ENCODE measurements around the gene NPR3. TPM values are rescaled to one million over a fixed set of nuclear protein-coding genes. Genes with fewer than 3 reads are reported as not detected.

NPR3 gene
- total RNA-seq, 1 donor from 2014 or later, result 3.8 TPM

- no peak for TF ChIP-seq CTCF (IDR thresholded peaks at IDR 0.05; ENCODE audit: unreplicated experiment)
- no peaks in the 10 kb centered on the region for H3K4me1 Mint-ChIP-seq
- H3K27ac Mint-ChIP-seq, result no peak overlapping the region
- H3K36me3 Mint-ChIP-seq, result peaks cover under 1% of the 10 kb centered on the region
- peaks cover 45% of the 10 kb centered on the region for H3K27me3 Mint-ChIP-seq (ENCODE audit: low read depth)
- DNase-seq (ENCODE audit: low spot score in 2 of 2, unreplicated experiment in 2 of 2), result no peak
- no peak overlapping the region for H3K4me3 Mint-ChIP-seq
- H3K9me3 Mint-ChIP-seq, result peaks cover 12% of the 10 kb centered on the region
Measured at GRCh38 chr5:32745317-32745716, 34.2 kb downstream of the NPR3 start.

DNA sequence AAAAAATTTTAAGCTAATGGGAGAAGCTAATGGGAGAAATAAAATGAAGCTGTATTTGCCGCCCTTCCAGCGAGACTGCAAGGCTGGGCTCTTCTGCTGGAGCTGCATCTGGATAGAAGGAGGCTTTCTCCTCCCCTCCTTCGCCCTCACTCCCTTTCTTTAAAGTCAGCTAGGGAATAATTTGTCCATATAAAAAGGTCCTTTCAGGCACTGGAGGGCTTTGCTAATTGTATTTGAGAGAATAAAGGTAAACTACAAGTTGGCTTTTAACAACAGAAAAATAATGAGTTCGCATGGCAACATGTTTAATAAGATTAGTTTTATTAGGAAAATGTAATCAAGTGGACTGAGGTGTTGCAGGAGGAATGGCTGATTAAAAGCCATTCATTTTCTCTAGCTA lies 41.3 kb downstream of the NPR3 start:
- no peaks in the 10 kb centered on the region for H3K4me1 Mint-ChIP-seq
- H3K27ac Mint-ChIP-seq, result no peak overlapping the region
- peaks cover 39% of the 10 kb centered on the region for H3K27me3 Mint-ChIP-seq (ENCODE audit: low read depth)
- peaks cover 28% of the 10 kb centered on the region for H3K9me3 Mint-ChIP-seq
- no peak for DNase-seq (ENCODE audit: low spot score in 2 of 2, unreplicated experiment in 2 of 2)
- peaks cover 2% of the 10 kb centered on the region for H3K36me3 Mint-ChIP-seq
- no peak overlapping the region for H3K4me3 Mint-ChIP-seq
- no peak for TF ChIP-seq CTCF (IDR thresholded peaks at IDR 0.05; ENCODE audit: unreplicated experiment)

- peaks cover 39% of the 10 kb centered on the region for H3K27me3 Mint-ChIP-seq (ENCODE audit: low read depth)
- no peak overlapping the region for H3K4me3 Mint-ChIP-seq
- no peak for TF ChIP-seq CTCF (IDR thresholded peaks at IDR 0.05; ENCODE audit: unreplicated experiment)
- no peak overlapping the region for H3K27ac Mint-ChIP-seq
- peaks cover 27% of the 10 kb centered on the region for H3K9me3 Mint-ChIP-seq
- DNase-seq (ENCODE audit: low spot score in 2 of 2, unreplicated experiment in 2 of 2), result no peak
- no peaks in the 10 kb centered on the region for H3K4me1 Mint-ChIP-seq
- peaks cover 2% of the 10 kb centered on the region for H3K36me3 Mint-ChIP-seq
Measured at GRCh38 chr5:32753051-32753450, 41.9 kb downstream of the NPR3 start.

GRCh38 chr5:32753765-32754164 lies 42.6 kb downstream of the NPR3 start:
- H3K27ac Mint-ChIP-seq, result no peak overlapping the region
- no peak overlapping the region for H3K4me3 Mint-ChIP-seq
- peaks cover 39% of the 10 kb centered on the region for H3K27me3 Mint-ChIP-seq (ENCODE audit: low read depth)
- peaks cover 2% of the 10 kb centered on the region for H3K36me3 Mint-ChIP-seq
- peaks cover 29% of the 10 kb centered on the region for H3K9me3 Mint-ChIP-seq
- no peaks in the 10 kb centered on the region for H3K4me1 Mint-ChIP-seq
- DNase-seq (ENCODE audit: low spot score in 2 of 2, unreplicated experiment in 2 of 2), result no peak
- no peak for TF ChIP-seq CTCF (IDR thresholded peaks at IDR 0.05; ENCODE audit: unreplicated experiment)

GRCh38 chr5:32754284-32754683 lies 43.2 kb downstream of the NPR3 start:
- H3K4me1 Mint-ChIP-seq, result no peaks in the 10 kb centered on the region

More at GRCh38 chr5:32754284-32754683, 43.2 kb downstream of the NPR3 start:
- H3K27ac Mint-ChIP-seq, result no peak overlapping the region
- no peak overlapping the region for H3K4me3 Mint-ChIP-seq
- H3K36me3 Mint-ChIP-seq, result peaks cover 2% of the 10 kb centered on the region
- TF ChIP-seq CTCF (IDR thresholded peaks at IDR 0.05; ENCODE audit: unreplicated experiment), result no peak
- peaks cover 32% of the 10 kb centered on the region for H3K9me3 Mint-ChIP-seq
- no peak for DNase-seq (ENCODE audit: low spot score in 2 of 2, unreplicated experiment in 2 of 2)
- peaks cover 41% of the 10 kb centered on the region for H3K27me3 Mint-ChIP-seq (ENCODE audit: low read depth)
